B cell (primary cell): ENCODE results near the gene ZSCAN31.

Source experiments
- CTCF ChIP-seq: fragments of 200-600 bp; IDR thresholded peaks from one replicate; pipeline ENCODE4 v1.8.0; 2022; ENCODE audit warnings: antibody characterized with exemption, mild to moderate bottlenecking
- EZH2 ChIP-seq: IDR thresholded peaks from 2 replicates; pipeline ENCODE4 v1.6.1; 2012; ENCODE audit warnings: borderline replicate concordance, low read depth, mild to moderate bottlenecking, moderate library complexity, low read length; ENCODE audit not compliant: insufficient read depth, poor library complexity, severe bottlenecking

- no peak for TF ChIP-seq CTCF
- no peak for TF ChIP-seq EZH2
Measured at GRCh38 chr6:28353981-28354676, 18.2 kb upstream of the ZSCAN31 start.
